ENCODE results near the gene C2orf69.

The C2orf69 gene

DNA sequence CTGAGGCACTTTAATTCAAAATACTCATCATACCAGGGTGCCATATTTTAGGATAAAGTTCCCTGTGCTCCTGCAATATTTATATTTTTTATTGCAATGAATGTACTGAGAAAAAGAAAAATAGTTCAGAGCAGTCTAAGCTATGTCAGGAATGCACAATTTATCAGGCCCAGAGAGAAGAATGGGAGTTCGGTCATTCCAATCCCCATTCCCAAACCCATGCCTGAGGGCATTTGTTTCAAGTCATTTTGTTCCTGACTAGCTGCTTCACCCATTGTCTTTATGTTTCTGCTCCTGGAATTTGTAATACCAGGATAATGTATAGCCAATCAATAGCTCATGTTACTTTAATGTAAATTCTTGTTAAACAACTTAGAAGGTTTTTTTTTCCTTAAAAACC, 35.7 kb upstream of the C2orf69 start:
- Histone ChIP-seq H3K4me1 (ENCODE audit: low read length) (no peaks in the 10 kb centered on the region), H3K4me2 (ENCODE audit: low read length) (no peak overlapping the region), H3K27me3 (ENCODE audit: low read depth, low read length) (no peaks in the 10 kb centered on the region), H4K20me1 (ENCODE audit: insufficient read depth, low read length) (no peaks in the 10 kb centered on the region), H3K79me2 (ENCODE audit: low read length) (no peaks in the 10 kb centered on the region), H3K36me3 (replicated peaks; ENCODE audit: low read depth, low read length) (no peaks in the 10 kb centered on the region), H3K9me3 (ENCODE audit: insufficient read depth, low read length) (peaks cover 13% of the 10 kb centered on the region), H3K9ac (ENCODE audit: low read length) (no peak overlapping the region), H3K27ac (ENCODE audit: low read length) (no peak overlapping the region), H3K4me3 (ENCODE audit: low read length) (no peak overlapping the region), H2AFZ (ENCODE audit: low read depth, low read length) (no peak overlapping the region)
- TF ChIP-seq CTCF (IDR thresholded peaks at IDR 0.05; ENCODE audit: low read depth, low read length) (no peak), EZH2phosphoT487 (IDR thresholded peaks at IDR 0.05; ENCODE audit: low read depth) (no peak)

- Histone ChIP-seq H3K4me1 (ENCODE audit: low read length) (no peaks in the 10 kb centered on the region), H3K4me2 (ENCODE audit: low read length) (no peak overlapping the region), H3K4me3 (ENCODE audit: low read length) (no peak overlapping the region), H3K27me3 (ENCODE audit: low read depth, low read length) (no peaks in the 10 kb centered on the region), H3K79me2 (ENCODE audit: low read length) (no peaks in the 10 kb centered on the region), H3K27ac (ENCODE audit: low read length) (no peak overlapping the region), H3K9ac (ENCODE audit: low read length) (no peak overlapping the region), H2AFZ (ENCODE audit: low read depth, low read length) (no peak overlapping the region), H4K20me1 (ENCODE audit: insufficient read depth, low read length) (no peaks in the 10 kb centered on the region), H3K9me3 (ENCODE audit: insufficient read depth, low read length) (peaks cover 9% of the 10 kb centered on the region), H3K36me3 (replicated peaks; ENCODE audit: low read depth, low read length) (no peaks in the 10 kb centered on the region)
- TF ChIP-seq EZH2phosphoT487 (IDR thresholded peaks at IDR 0.05; ENCODE audit: low read depth) (no peak), CTCF (IDR thresholded peaks at IDR 0.05; ENCODE audit: low read depth, low read length) (no peak)
Measured at GRCh38 chr2:199882667-199883066, 28.4 kb upstream of the C2orf69 start.

DNA sequence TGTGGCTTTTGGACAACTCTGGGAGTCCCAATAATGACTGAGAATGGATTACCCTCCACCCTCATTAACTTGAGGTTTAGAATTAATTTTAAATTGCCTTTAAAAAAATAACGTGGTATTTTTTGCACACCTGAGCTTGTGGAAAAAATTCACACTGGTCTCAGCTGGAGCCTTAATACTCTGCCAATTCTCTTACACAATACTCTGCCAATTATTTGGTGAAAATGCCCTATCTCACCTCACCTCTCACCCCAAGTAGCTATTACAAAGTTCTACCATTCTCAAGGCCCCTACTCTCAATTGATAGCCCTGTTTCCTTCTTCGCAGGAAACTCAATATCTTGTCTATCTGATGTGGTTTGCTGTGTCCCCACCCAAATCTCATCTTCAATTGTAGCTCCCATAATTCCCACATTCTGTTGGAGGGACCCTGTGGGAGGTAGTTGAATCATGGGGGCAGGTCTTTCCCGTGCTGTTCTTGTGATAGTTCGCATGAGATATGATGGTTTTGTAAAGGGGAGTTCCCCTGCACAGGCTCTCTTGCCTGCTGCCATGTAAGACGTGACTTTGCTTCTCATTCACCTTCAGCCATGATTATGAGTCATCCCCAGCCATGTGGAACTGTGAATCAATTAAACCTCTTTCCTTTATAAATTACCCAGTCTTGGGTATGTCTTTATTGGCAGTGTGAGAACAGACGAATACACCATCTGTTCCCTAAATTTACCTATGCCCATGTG, 27.4 kb upstream of the C2orf69 start:
- Histone ChIP-seq H2AFZ (ENCODE audit: low read depth, low read length) (no peak overlapping the region), H3K79me2 (ENCODE audit: low read length) (no peaks in the 10 kb centered on the region), H3K36me3 (replicated peaks; ENCODE audit: low read depth, low read length) (no peaks in the 10 kb centered on the region), H3K9ac (ENCODE audit: low read length) (no peak overlapping the region), H3K4me2 (ENCODE audit: low read length) (no peak overlapping the region), H3K9me3 (ENCODE audit: insufficient read depth, low read length) (peaks cover 9% of the 10 kb centered on the region), H4K20me1 (ENCODE audit: insufficient read depth, low read length) (no peaks in the 10 kb centered on the region), H3K4me3 (ENCODE audit: low read length) (no peak overlapping the region), H3K27me3 (ENCODE audit: low read depth, low read length) (no peaks in the 10 kb centered on the region), H3K4me1 (ENCODE audit: low read length) (no peaks in the 10 kb centered on the region), H3K27ac (ENCODE audit: low read length) (no peak overlapping the region)
- TF ChIP-seq CTCF (IDR thresholded peaks at IDR 0.05; ENCODE audit: low read depth, low read length) (no peak), EZH2phosphoT487 (IDR thresholded peaks at IDR 0.05; ENCODE audit: low read depth) (no peak)

DNA sequence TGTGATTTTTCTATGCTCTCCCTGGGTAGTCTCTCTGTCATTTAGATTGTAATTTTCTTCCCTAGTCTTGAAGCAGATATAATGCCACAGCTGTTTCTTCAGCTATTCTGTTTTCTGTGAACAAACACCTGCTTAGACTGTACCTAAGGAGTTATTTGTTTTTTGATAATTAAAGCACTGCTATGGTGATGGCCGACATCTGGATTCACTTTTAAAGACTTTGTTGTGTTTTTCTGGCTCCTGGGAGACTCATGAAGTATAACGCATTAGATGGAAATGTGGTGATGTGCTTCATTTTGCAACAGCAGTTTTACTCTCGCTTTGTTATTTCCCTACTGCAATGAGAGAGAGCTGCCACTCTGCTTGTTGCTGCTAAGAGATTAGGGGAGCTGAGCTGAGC, 15.7 kb upstream of the C2orf69 start:
- Histone ChIP-seq H3K9ac (ENCODE audit: low read length) (no peak overlapping the region), H3K36me3 (replicated peaks; ENCODE audit: low read depth, low read length) (no peaks in the 10 kb centered on the region), H4K20me1 (ENCODE audit: insufficient read depth, low read length) (no peaks in the 10 kb centered on the region), H3K9me3 (ENCODE audit: insufficient read depth, low read length) (no peaks in the 10 kb centered on the region), H2AFZ (ENCODE audit: low read depth, low read length) (no peak overlapping the region), H3K4me1 (ENCODE audit: low read length) (no peaks in the 10 kb centered on the region), H3K27me3 (ENCODE audit: low read depth, low read length) (no peaks in the 10 kb centered on the region), H3K4me2 (ENCODE audit: low read length) (no peak overlapping the region), H3K4me3 (ENCODE audit: low read length) (no peak overlapping the region), H3K79me2 (ENCODE audit: low read length) (no peaks in the 10 kb centered on the region), H3K27ac (ENCODE audit: low read length) (no peak overlapping the region)
- TF ChIP-seq EZH2phosphoT487 (IDR thresholded peaks at IDR 0.05; ENCODE audit: low read depth) (no peak), CTCF (IDR thresholded peaks at IDR 0.05; ENCODE audit: low read depth, low read length) (no peak)
